ENCODE measurements around the gene ZNF318. TPM values are rescaled to one million over a fixed set of nuclear protein-coding genes. Genes with fewer than 3 reads are reported as not detected.

ZNF318 gene
- total RNA-seq, 1 donor from 2014 or later = 6.3 TPM

- H3K9me3 ChIP-seq (ENCODE audit: control insufficient read depth in 3 of 3, low read length in 3 of 3) = no peaks in the 10 kb centered on the region
- peaks cover 8 to 15% (median 9%) of the 10 kb centered on the region in 3 donors for H3K27me3 ChIP-seq (ENCODE audit: control insufficient read depth in 3 of 3, insufficient read depth in 3 of 3, low read length in 3 of 3)
- H3K4me1 ChIP-seq (ENCODE audit: control insufficient read depth in 3 of 3, insufficient read depth in 3 of 3, low read length in 3 of 3) = no peaks in the 10 kb centered on the region
- H3K9ac ChIP-seq (ENCODE audit: low read depth in 1 of 3, low read length in 3 of 3) = no peak overlapping the region
- no peak overlapping the region for H3K4me3 ChIP-seq (ENCODE audit: low read length in 3 of 3)
- no peaks in the 10 kb centered on the region for H3K36me3 ChIP-seq (ENCODE audit: control insufficient read depth in 3 of 3, insufficient read depth in 3 of 3, low read length in 3 of 3)
- no peak overlapping the region for H3K27ac ChIP-seq (ENCODE audit: low read depth, low read length)
Measured at GRCh38 chr6:43290339-43290904, 79.0 kb downstream of the ZNF318 start.

GRCh38 chr6:43287717-43288679 is 81.4 kb downstream of the ZNF318 start:
- Histone ChIP-seq H3K4me1 (ENCODE audit: control insufficient read depth in 3 of 3, insufficient read depth in 3 of 3, low read length in 3 of 3) (no peaks in the 10 kb centered on the region), H3K9ac (ENCODE audit: low read depth in 1 of 3, low read length in 3 of 3) (no peak overlapping the region), H3K36me3 (ENCODE audit: control insufficient read depth in 3 of 3, insufficient read depth in 3 of 3, low read length in 3 of 3) (no peaks in the 10 kb centered on the region), H3K4me3 (ENCODE audit: low read length in 3 of 3) (no peak overlapping the region), H3K27me3 (ENCODE audit: control insufficient read depth in 3 of 3, insufficient read depth in 3 of 3, low read length in 3 of 3) (peaks cover 15 to 30% (median 27%) of the 10 kb centered on the region in 3 donors), H3K9me3 (ENCODE audit: control insufficient read depth in 3 of 3, low read length in 3 of 3) (no peaks in the 10 kb centered on the region), H3K27ac (ENCODE audit: low read depth, low read length) (no peak overlapping the region)

GRCh38 chr6:43286980-43287716 is 82.3 kb downstream of the ZNF318 start:
- Histone ChIP-seq H3K9ac (ENCODE audit: low read depth in 1 of 3, low read length in 3 of 3) (no peak overlapping the region), H3K4me3 (ENCODE audit: low read length in 3 of 3) (no peak overlapping the region), H3K27me3 (ENCODE audit: control insufficient read depth in 3 of 3, insufficient read depth in 3 of 3, low read length in 3 of 3) (peaks cover 20 to 37% (median 34%) of the 10 kb centered on the region in 3 donors), H3K4me1 (ENCODE audit: control insufficient read depth in 3 of 3, insufficient read depth in 3 of 3, low read length in 3 of 3) (no peaks in the 10 kb centered on the region), H3K27ac (ENCODE audit: low read depth, low read length) (no peak overlapping the region), H3K36me3 (ENCODE audit: control insufficient read depth in 3 of 3, insufficient read depth in 3 of 3, low read length in 3 of 3) (no peaks in the 10 kb centered on the region), H3K9me3 (ENCODE audit: control insufficient read depth in 3 of 3, low read length in 3 of 3) (no peaks in the 10 kb centered on the region)

- Histone ChIP-seq H3K4me1 (ENCODE audit: control insufficient read depth in 3 of 3, insufficient read depth in 3 of 3, low read length in 3 of 3) (no peaks in the 10 kb centered on the region), H3K9ac (ENCODE audit: low read depth in 1 of 3, low read length in 3 of 3) (no peak overlapping the region), H3K27ac (ENCODE audit: low read depth, low read length) (no peak overlapping the region)
Measured at GRCh38 chr6:43286456-43286979, 82.9 kb downstream of the ZNF318 start.

More at GRCh38 chr6:43286456-43286979, 82.9 kb downstream of the ZNF318 start:
- H3K4me3 ChIP-seq (ENCODE audit: low read length in 3 of 3) = no peak overlapping the region
- no peaks in the 10 kb centered on the region for H3K36me3 ChIP-seq (ENCODE audit: control insufficient read depth in 3 of 3, insufficient read depth in 3 of 3, low read length in 3 of 3)
- H3K27me3 ChIP-seq (ENCODE audit: control insufficient read depth in 3 of 3, insufficient read depth in 3 of 3, low read length in 3 of 3) = peaks cover 25 to 43% (median 34%) of the 10 kb centered on the region in 3 donors
- H3K9me3 ChIP-seq (ENCODE audit: control insufficient read depth in 3 of 3, low read length in 3 of 3) = no peaks in the 10 kb centered on the region

Small RNA genes within 50 kb of the gene (small RNA-seq; reads per million reads assigned to genes)
- gene AL590383.1 = not detected
- gene RPL12P47 = not detected

Other genes starting within 250 kb of the ZNF318 start
- gene SRF, start 198.4 kb downstream of the ZNF318 start, total RNA-seq = 21.4 TPM
- 11.0 TPM for gene CUL9, start 187.5 kb downstream of the ZNF318 start, total RNA-seq
- 31.3 TPM for gene DNPH1, start 140.2 kb downstream of the ZNF318 start, total RNA-seq
- not detected for gene TTBK1, start 126.2 kb downstream of the ZNF318 start, total RNA-seq
- not detected for gene SLC22A7, start 71.4 kb downstream of the ZNF318 start, total RNA-seq
- 2.1 TPM for gene CRIP3, start 60.8 kb downstream of the ZNF318 start, total RNA-seq
- 8.9 TPM for gene ABCC10, start 57.9 kb upstream of the ZNF318 start, total RNA-seq
- gene DLK2, start 85.9 kb upstream of the ZNF318 start, total RNA-seq = 1.6 TPM
- gene TJAP1, start 107.9 kb upstream of the ZNF318 start, total RNA-seq = 7.8 TPM
- gene LRRC73, start 140.7 kb upstream of the ZNF318 start, total RNA-seq = 0.52 TPM
- 54.3 TPM for gene YIPF3, start 147.3 kb upstream of the ZNF318 start, total RNA-seq
- gene POLR1C, start 147.4 kb upstream of the ZNF318 start, total RNA-seq = 21.9 TPM
- 35.0 TPM for gene XPO5, start 206.4 kb upstream of the ZNF318 start, total RNA-seq
- gene POLH, start 206.5 kb upstream of the ZNF318 start, total RNA-seq = 9.9 TPM

All from skeletal muscle tissue (tissue), 5 donors.